Activated CD8-positive, alpha-beta T cell treated with anti-CD3 and anti-CD28 coated beads for 36 hours (primary cell): Measurements from ENCODE around the gene RALGAPA1. TPM values are rescaled to one million over a fixed set of nuclear protein-coding genes. Genes with fewer than 3 reads are reported as not detected.

Source experiments
- ATAC-seq: fragments of 200-7000 bp; cut with Tn5 transposase; one replicate; pipeline ENCODE4 v1.10.0; 2021; ENCODE audit warnings: mild to moderate bottlenecking, moderate library complexity
- CTCF ChIA-PET: fragments of 350-600 bp; sonication (Branson Sonifier 250); formaldehyde crosslinking; loops from one replicate; lab custom pipeline; 2021; ENCODE audit warnings: antibody characterized with exemption; lab: Charles Lee
- POLR2A ChIA-PET: fragments of 350-600 bp; sonication (Branson Sonifier 250); formaldehyde crosslinking; loops from one replicate; lab custom pipeline; 2021; ENCODE audit warnings: antibody characterized with exemption; lab: Charles Lee
- DNase-seq: peaks from one replicate; pipeline ENCODE4 v3.0.0-alpha.2; 2020
- H3K27ac Mint-ChIP-seq: one replicate; pipeline ENCODE4 v1.8.0; 2021; ENCODE audit warnings: mild to moderate bottlenecking, mixed read lengths
- H3K27me3 Mint-ChIP-seq: one replicate; pipeline ENCODE4 v1.8.0; 2021; ENCODE audit warnings: mixed read lengths
- H3K36me3 Mint-ChIP-seq: one replicate; pipeline ENCODE4 v1.8.0; 2021; ENCODE audit warnings: low read depth, mixed read lengths
- H3K4me1 Mint-ChIP-seq: one replicate; pipeline ENCODE4 v1.8.0; 2021; ENCODE audit warnings: low read depth, mixed read lengths
- H3K4me3 Mint-ChIP-seq: one replicate; pipeline ENCODE4 v1.8.0; 2021; ENCODE audit warnings: mild to moderate bottlenecking, moderate library complexity, mixed read lengths
- H3K9me3 Mint-ChIP-seq: one replicate; pipeline ENCODE4 v1.8.0; 2021; ENCODE audit warnings: mixed read lengths
- CTCF ChIP-seq: fragments of 200-600 bp; IDR thresholded peaks from one replicate; pipeline ENCODE4 v1.8.0; 2022; ENCODE audit warnings: antibody characterized with exemption, mild to moderate bottlenecking
- intact Hi-C: fragments of 100-400 bp; cut with micrococcal nuclease; formaldehyde crosslinking; loops from one replicate; pipeline ENCODE4 v1.10.0; 2022
- total RNA-seq, 2 experiments: library from RNA; stranded (reverse); gene quantifications; one replicate each; pipeline ENCODE4 v1.2.3, GENCODE V29; 2021

The RALGAPA1 gene
- total RNA-seq, 2 experiments from 2014 or later, result 23.7 to 26.5 TPM

- intact Hi-C loops, result loop anchor here (10.0 kb wide), 1 partner anchor 268 kb away; no protein-coding TSS in a partner anchor
- TF ChIP-seq CTCF, result no peak
- Mint-ChIP-seq H3K9me3 (no peaks in the 10 kb centered on the region), H3K4me1 (no peaks in the 10 kb centered on the region), H3K27ac (no peak overlapping the region), H3K27me3 (no peaks in the 10 kb centered on the region), H3K4me3 (no peak overlapping the region), H3K36me3 (peaks cover 6% of the 10 kb centered on the region)
- CTCF ChIA-PET, result interaction anchor here (1.7 to 2.1 kb wide), 3 partner anchors 13 to 260 kb away, joined by 3 to 7 read pairs (median 5); no protein-coding TSS in a partner anchor
- POLR2A ChIA-PET, result no interaction called here
- DNase-seq (no peak), ATAC-seq (no peak)
These were observed 126.3 kb downstream of the RALGAPA1 start for GRCh38 chr14:35682802-35683201.

DNA sequence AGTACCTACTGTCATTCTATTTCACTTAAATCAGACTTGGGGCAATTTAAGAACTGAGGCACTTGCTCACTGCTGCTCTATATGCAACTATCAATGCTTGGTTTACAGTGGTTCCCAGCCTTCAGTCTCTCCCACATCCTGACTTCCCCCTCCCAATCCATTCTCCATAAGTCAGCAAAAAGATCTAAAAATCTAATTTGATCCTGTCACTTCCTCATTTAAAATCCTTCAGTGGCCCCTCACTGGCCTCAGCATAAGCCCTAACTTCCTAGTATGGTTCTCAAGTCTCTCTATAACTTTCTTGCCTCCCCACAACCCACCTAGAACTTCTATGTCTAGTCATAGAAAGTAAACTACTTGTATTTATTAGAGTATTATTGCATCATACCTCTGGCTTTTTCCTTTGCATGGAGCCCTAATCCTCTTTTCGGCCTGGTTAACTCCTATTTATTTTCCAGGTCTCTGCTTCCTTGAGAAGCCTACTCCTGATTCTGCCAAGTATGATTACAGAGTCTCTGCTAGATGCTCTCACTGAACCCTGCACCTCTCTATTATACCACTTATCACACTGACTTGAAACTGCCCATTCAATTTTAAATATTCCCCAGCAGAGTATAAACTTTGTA lies 130.6 kb downstream of the RALGAPA1 start:
- POLR2A ChIA-PET, result no interaction called here
- no peaks in the 10 kb centered on the region for H3K9me3 Mint-ChIP-seq
- TF ChIP-seq CTCF, result no peak
- intact Hi-C loops, result no loop called here
- CTCF ChIA-PET, result no interaction called here
- ATAC-seq (no peak), DNase-seq (no peak)
- H3K27me3 Mint-ChIP-seq, result no peaks in the 10 kb centered on the region
- no peaks in the 10 kb centered on the region for H3K4me1 Mint-ChIP-seq
- no peak overlapping the region for H3K4me3 Mint-ChIP-seq
- H3K36me3 Mint-ChIP-seq, result peaks cover 4% of the 10 kb centered on the region
- H3K27ac Mint-ChIP-seq, result no peak overlapping the region

DNA sequence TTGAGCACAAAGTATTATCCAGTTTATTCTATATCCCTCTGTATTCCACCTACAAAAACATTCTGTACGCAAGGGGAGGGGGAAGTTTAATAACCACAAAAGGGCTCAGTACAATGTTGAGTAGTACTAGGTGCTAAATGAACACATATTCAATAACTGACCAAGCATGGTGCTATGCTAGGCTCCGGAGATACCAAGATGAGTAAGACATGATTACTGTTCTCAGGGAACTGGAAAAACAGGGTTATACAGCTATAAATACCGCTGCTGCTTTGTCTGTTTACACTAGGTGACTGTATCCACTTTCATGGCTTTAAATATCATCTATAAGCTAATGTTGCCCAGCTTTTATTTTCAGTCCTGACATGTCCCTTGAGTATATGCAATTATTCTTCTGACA lies 139.3 kb downstream of the RALGAPA1 start:
- ATAC-seq (no peak), DNase-seq (no peak)
- no peaks in the 10 kb centered on the region for H3K4me1 Mint-ChIP-seq
- no peaks in the 10 kb centered on the region for H3K27me3 Mint-ChIP-seq
- CTCF ChIA-PET, result interaction anchor here (0.9 kb wide), 1 partner anchor 17 kb away, joined by 4 read pairs; no protein-coding TSS in a partner anchor
- no peaks in the 10 kb centered on the region for H3K9me3 Mint-ChIP-seq
- intact Hi-C loops, result no loop called here
- no peak overlapping the region for H3K4me3 Mint-ChIP-seq
- POLR2A ChIA-PET, result interaction anchor here (0.6 kb wide), 1 partner anchor 1147 kb away, joined by 3 read pairs; no protein-coding TSS in a partner anchor
- TF ChIP-seq CTCF, result no peak
- H3K27ac Mint-ChIP-seq, result no peak overlapping the region
- H3K36me3 Mint-ChIP-seq, result peaks cover 7% of the 10 kb centered on the region

DNA sequence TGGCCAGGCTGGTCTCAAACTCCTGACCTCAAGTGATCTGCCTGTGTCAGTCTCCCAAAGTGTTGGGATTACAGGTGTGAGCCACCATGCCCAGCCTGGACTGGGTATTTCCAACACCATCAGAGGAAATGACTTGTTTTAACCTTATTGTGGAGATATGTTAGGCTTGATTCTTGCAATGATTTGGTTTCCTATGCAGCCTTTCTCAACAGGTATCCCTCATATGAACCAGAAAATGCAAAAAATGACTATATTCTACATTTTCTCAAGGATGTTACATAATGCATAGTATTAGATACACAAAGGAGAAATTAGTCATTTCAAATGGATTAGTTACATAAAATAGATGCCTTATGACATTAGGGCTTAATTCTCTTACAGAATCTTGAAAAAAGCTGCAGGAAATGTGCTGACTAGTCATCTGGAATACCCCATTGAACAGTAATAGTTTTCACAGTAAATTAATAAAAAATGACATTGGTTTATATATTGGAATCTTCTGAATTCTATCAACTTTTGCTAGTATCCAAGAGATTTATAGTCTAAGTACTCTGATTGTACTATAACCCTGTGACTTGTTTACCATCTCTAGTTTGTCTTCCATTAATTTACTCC lies 142.6 kb downstream of the RALGAPA1 start:
- no peak overlapping the region for H3K27ac Mint-ChIP-seq
- no peaks in the 10 kb centered on the region for H3K9me3 Mint-ChIP-seq
- peaks cover 15% of the 10 kb centered on the region for H3K36me3 Mint-ChIP-seq
- H3K27me3 Mint-ChIP-seq, result no peaks in the 10 kb centered on the region
- ChIA-PET POLR2A (no interaction called here), CTCF (no interaction called here)
- ATAC-seq (no peak), DNase-seq (no peak)
- H3K4me3 Mint-ChIP-seq, result no peak overlapping the region
- intact Hi-C loops, result no loop called here
- no peaks in the 10 kb centered on the region for H3K4me1 Mint-ChIP-seq
- no peak for TF ChIP-seq CTCF

- DNase-seq (no peak), ATAC-seq (no peak)
- Mint-ChIP-seq H3K27ac (no peak overlapping the region), H3K36me3 (peaks cover 17% of the 10 kb centered on the region), H3K27me3 (no peaks in the 10 kb centered on the region), H3K4me3 (no peak overlapping the region), H3K9me3 (no peaks in the 10 kb centered on the region), H3K4me1 (no peaks in the 10 kb centered on the region)
- ChIA-PET POLR2A (no interaction called here), CTCF (no interaction called here)
- TF ChIP-seq CTCF, result no peak
- intact Hi-C loops, result no loop called here
These were observed 147.2 kb downstream of the RALGAPA1 start for GRCh38 chr14:35661875-35662274.
